ENCODE measurements around the gene TCF4. TPM values are rescaled to one million over a fixed set of nuclear protein-coding genes. Genes with fewer than 3 reads are reported as not detected.

TCF4 gene
- 88.0 and 89.6 TPM in 2 replicates for total RNA-seq

DNA sequence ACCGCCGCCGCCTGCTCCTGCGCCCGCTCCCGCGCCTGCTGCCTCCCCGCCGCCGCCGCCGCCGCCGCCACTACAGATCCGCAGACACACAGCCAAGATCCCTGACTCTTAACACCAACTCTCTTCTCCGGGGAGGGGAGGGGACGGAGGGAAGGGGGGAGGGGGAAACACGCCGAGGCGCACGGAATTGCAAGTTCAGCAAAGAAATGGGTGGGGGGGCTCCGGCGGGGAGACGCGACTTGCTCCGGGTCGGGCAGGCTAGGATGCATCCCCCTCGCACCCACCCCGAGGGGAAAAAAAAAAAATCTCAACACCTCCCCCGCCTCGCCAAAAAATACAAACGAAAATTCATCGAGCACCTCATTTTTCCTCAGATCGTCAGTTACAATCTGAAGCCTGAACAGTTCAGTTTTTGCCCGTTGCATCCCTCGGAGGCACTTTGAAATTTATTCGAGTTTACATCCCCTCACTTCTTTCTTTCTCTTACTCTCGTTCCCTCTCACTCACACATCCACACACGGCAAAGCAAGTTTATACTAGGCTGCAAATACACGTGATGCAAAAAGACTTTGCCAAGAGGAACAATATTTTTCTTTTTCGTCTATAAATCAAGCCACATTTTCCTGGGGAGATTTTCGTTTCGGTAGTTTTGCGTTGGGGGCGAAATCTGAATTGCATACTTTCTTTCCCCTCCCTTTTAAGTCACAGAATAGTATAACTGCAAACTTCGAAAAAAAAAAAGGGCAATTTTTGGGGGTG, at the start of gene TCF4:
TSS of gene TCF4 (minus strand) at position 82 of the 759 bp plus-strand sequence. CDS start 1,076 bp downstream, outside the sequence.

Measured in regular cardiac myocyte (primary cell).